ENCODE results near the gene FSTL5.

DNA sequence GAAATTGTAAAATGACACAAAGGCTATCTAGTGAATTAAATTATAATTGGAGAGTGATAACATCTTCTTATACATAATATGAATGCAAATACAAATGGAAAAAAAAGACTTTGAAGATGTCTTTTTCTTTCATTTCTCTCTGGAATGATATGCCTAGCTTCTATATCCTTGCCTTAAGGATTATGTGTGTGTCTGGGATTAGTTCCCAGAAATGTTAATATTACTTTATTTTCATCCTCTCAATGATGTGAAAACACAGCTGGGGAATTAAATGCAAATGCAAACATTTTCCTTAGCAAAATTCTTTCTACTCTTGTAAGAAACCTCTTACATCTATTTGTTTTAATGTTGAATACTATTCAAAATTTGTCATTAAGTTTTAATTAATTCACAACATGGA is 441.9 kb downstream of the FSTL5 start:
- TF ChIP-seq RAD21 (IDR thresholded peaks at IDR 0.05; ENCODE audit: low read depth) = no peak
- TF ChIP-seq CEBPB (IDR thresholded peaks at IDR 0.05) = no peak
- TF ChIP-seq EP300 (IDR thresholded peaks at IDR 0.05; ENCODE audit: borderline replicate concordance) = no peak
- TF ChIP-seq TEAD4 (IDR thresholded peaks at IDR 0.05) = no peak
- TF ChIP-seq, protein P1, sequence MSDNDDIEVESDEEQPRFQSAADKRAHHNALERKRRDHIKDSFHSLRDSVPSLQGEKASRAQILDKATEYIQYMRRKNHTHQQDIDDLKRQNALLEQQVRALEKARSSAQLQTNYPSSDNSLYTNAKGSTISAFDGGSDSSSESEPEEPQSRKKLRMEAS (IDR thresholded peaks at IDR 0.05) = no peak
- no peak for TF ChIP-seq NFIC (IDR thresholded peaks at IDR 0.05)
- no peak for TF ChIP-seq TAF1 (IDR thresholded peaks at IDR 0.05; ENCODE audit: low read depth)
- no peak for TF ChIP-seq YY1 (IDR thresholded peaks at IDR 0.05; ENCODE audit: low read depth)
- no peak for TF ChIP-seq ZBTB7A (IDR thresholded peaks at IDR 0.05; ENCODE audit: low read depth)
- TF ChIP-seq, protein P2, sequence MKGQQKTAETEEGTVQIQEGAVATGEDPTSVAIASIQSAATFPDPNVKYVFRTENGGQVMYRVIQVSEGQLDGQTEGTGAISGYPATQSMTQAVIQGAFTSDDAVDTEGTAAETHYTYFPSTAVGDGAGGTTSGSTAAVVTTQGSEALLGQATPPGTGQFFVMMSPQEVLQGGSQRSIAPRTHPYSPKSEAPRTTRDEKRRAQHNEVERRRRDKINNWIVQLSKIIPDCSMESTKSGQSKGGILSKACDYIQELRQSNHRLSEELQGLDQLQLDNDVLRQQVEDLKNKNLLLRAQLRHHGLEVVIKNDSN (IDR thresholded peaks at IDR 0.05) = no peak
- no peak for TF ChIP-seq CREB1 (IDR thresholded peaks at IDR 0.05; ENCODE audit: low read depth)
- no peak for TF ChIP-seq EGR1 (IDR thresholded peaks at IDR 0.05)
- TF ChIP-seq, protein P3, sequence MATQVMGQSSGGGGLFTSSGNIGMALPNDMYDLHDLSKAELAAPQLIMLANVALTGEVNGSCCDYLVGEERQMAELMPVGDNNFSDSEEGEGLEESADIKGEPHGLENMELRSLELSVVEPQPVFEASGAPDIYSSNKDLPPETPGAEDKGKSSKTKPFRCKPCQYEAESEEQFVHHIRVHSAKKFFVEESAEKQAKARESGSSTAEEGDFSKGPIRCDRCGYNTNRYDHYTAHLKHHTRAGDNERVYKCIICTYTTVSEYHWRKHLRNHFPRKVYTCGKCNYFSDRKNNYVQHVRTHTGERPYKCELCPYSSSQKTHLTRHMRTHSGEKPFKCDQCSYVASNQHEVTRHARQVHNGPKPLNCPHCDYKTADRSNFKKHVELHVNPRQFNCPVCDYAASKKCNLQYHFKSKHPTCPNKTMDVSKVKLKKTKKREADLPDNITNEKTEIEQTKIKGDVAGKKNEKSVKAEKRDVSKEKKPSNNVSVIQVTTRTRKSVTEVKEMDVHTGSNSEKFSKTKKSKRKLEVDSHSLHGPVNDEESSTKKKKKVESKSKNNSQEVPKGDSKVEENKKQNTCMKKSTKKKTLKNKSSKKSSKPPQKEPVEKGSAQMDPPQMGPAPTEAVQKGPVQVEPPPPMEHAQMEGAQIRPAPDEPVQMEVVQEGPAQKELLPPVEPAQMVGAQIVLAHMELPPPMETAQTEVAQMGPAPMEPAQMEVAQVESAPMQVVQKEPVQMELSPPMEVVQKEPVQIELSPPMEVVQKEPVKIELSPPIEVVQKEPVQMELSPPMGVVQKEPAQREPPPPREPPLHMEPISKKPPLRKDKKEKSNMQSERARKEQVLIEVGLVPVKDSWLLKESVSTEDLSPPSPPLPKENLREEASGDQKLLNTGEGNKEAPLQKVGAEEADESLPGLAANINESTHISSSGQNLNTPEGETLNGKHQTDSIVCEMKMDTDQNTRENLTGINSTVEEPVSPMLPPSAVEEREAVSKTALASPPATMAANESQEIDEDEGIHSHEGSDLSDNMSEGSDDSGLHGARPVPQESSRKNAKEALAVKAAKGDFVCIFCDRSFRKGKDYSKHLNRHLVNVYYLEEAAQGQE (IDR thresholded peaks at IDR 0.05; ENCODE audit: low read depth) = no peak
- no peak for TF ChIP-seq TCF12 (IDR thresholded peaks at IDR 0.05; ENCODE audit: low read depth)

All from Ishikawa (cell line).